Amygdala (tissue), 56 donors: ENCODE data around the gene SSNA1.
A peak's percentile ranks its signal among the peaks of the same experiment; 100 is the strongest.

ENCODE experiments used
- DNase-seq, 56 donors: peaks; one replicate each; lab custom pipeline; 2025; lab: John Stamatoyannopoulos, UW

SSNA1 gene

DNA sequence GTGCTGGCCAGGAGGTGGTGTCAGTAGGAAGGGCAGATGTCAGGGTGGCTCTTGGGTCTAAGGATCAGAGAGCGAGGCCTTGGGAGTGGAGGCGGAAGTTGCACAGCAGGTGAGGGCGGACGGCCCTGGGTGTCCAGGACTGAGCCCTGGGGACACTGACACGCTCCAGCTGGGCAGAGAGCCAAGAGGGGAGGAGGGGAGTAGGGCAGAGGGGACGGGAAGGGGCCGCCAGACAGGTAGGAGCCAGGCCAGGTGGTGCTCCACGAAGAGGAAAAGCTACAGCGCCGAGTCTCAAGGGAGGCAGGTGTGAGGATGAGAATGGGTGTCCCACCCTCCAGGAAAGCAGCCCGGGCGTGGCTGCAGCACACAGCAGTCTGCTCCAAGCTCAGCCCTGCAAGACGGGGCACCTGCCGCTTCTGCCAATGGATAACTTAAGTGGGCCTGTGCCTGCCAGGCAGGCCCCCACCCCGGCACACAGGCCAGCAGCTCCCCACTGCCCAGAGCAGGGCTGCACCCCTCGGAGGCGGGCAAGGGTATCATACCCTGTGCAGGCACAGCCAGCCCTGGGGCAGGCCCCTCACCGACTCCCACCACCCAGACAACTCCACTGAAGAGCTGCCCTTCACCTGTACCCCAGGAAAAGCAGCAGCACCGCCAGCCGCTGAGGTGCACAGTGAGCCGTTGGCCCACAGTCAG is 7.2 kb downstream of the SSNA1 start:
- DNase-seq: peak in 2 of 56 donors; percentile 29 to 32

DNA sequence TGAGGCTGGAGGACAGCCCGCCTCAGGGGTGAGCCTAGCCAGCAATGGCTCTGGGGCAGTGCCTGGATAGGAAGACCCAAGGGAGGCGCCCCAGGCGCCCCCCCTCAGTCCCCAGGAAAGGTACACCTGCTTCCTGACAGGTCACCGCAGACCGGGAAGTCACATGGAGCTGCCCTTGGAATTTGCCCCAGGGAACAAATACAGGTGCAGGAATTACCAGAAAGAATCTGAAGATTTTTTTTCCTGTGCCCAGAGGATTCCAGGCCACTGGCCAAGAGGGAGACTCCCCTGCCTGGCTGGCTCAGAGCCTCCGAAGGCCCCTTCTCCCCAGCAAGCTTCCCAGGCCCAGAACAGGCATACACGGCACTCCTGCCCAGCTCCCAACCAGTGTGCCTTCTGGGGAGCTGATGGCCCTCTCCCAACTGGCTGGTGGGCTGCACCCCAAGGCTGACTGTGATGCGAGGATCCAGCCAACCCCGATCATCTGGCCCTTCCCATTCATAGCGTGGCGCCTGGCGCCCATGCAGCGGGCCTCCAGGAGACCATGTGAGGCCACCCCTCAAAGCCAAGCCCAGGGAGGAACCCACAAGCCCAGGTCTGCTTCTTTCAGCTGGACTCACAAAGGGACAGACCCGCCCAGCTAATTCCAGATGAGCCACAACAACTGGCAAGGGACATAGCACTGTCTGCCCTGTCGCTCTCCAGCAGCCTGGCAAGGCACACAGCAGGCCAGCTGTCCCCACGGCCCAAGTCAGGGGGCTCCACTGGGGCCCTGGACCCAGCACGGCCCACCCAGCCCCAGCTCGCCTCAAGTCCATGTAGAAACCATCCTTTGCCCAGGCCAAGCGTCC is 9.8 kb downstream of the SSNA1 start:
- peak in 7 of 56 donors; percentile 9 to 57 (median 27) for DNase-seq

DNA sequence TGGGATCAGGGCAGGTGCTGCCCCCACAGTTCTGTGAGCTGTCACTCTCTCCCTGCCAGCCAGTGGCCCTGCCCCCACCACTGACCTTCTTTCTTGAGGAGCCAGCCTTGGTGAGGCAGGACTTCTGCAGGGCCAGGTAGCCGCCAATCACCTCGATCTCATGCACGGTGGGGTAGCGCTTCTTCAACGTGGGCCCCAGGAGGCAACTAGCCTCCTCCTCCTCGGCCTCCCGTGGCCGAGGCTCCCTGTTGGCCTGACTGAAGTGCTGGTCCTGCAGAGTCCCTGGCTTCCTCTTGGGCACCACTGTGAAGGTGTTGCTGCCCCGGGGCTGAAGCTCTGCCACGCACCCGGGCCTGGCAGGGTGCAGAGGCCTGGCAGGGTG is 10.4 kb downstream of the SSNA1 start:
- DNase-seq: no peak

GRCh38 chr9:137199411-137200121 is 11.1 kb downstream of the SSNA1 start:
- no peak for DNase-seq

DNA sequence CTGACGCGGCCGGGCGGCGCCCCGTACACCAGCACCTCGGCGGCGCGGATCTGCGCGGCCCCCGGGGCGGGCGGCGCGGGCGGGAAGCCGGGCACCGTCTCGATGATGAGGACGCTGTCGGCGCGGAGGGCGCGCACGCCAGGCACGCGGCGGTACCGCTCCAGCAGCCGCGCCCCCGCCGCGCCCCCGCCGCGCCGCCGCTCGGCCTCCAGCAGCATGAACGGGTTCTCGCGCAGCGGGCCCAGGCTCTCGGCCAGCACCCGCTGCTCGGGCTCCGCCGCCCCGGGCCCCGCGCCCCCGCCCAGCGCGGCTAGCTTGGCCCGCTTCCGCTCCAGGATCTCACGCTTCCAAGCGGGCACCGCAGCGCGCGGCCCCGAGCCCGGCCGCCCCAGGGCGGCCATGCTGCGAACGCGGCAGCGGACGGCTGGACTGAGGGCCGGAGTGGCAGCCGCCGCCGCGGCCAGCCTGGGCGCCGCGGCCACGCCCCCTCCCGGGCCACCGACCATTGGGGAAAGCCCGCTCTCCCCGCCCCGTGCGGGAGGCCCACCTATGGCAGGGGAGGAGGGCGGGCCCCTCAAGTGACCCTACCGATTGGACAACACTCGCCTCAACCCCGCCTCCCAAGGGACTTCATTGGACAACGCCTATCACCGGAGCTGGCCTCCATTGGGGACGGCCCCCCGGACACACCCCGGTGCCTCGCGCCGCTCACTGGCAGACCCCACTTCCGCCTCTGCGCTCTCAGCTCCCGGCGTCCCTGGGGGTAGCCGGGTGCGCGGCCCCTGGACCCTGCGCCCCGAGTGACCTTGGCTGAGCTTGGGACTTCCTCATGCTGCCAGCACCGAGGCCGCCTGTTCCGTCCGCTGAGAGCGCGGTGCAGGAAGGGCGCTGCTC is 12.1 kb downstream of the SSNA1 start, which contains the start of gene TPRN:
TSS of gene TPRN (minus strand) at position 431 of the 894 bp plus-strand sequence. CDS start at position 401, 30 bp downstream.
- DNase-seq: peak; percentile 41 to 100 (median 98)

DNA sequence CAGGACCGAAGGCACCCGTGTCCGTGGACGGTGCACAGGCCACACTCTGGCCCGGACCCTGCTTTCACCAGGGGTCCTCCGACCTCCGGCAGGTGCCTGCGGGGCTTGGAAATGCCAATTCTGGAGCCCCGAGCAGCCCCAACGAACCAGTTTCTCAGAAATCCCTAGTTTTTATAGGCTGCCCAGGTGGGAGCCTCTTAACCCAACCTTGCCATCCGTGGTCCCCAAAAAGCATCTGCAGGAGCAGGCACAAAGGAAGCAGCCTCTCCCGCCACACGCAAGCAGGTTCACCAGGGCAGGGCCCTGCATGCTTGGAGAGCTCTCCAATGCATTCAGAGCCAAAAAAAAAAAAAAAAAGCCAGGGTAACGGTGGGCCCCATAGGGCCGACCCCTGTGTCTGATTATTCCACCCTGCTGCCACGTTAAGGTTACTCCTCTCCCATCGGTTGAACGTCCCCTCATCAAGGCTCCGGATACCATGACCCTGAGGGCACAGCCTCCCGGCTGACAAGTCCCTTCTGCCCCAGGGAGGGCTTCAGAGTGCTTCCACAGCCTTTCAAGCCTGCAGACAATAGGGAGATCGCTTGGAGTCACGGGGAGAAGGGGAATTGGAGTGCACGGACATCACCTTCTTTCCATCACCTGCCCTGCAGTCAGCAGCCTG is 12.9 kb downstream of the SSNA1 start:
- DNase-seq: no peak

DNA sequence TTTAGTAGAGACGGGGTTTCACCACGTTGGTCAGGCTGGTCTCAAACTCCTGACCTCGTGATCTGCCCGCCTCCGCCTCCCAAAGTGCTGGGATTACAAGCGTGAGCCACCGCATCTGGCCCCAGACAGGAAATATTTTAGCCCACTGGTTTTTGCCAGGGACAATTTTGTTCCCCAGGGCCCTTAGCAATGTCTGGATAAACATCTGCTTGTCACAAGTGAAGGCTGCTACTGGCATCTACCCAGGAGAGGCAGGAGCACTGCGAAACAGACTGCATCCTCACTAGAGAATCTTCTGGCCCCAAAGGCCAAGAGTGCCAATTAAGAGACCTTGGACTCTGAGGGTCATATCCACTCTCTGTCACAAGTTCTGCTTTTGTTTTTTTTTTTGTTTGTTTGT is 14.5 kb downstream of the SSNA1 start:
- no peak for DNase-seq

GRCh38 chr9:137204731-137205125 is 16.3 kb downstream of the SSNA1 start:
- DNase-seq: no peak

DNA sequence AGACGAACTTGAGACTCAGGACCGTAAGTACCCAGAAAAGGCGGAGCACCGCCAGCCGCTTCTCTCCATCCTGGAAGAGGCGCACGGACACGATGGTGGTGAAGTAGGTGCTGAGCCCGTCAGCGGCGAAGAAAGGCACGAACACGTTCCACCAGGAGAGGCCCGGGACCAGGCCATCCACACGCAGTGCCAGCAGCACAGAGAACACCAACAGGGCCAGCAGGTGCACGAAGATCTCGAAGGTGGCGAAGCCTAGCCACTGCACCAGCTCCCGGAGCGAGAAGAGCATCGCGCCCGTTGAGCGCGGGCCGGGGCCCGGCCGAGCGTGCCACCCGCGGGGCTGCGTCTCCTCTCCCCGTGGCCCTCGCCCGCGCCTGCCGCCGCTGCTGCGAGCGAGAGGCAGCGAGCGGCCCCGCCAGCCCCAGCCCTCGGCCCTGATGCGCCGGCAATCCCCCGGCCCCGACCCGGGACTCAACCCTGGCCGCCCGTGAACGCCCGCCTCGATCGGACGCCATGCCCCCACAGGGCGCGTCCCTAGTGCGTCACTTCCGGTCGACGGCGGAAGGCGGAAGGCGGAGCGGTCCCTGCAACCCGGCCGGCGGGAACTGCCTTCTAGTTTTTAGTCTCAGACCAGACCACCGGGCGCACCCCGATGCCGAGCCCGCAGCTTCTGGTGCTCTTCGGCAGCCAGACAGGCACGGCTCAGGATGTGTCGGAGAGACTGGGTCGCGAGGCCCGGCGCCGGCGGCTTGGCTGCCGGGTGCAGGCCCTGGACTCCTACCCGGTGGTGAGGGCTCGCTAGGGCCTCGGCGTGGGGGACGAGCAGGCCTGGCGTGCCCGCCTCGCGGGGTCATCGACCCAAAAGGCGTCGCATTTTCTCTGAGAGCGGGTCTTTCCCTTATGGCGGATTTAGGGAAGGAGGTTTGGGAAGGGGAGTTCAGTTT is 16.9 kb downstream of the SSNA1 start, which contains the start of the genes NDOR1 and TMEM203:
TSS of gene NDOR1 (plus strand) at position 575 of the 944 bp plus-strand sequence. CDS start at position 653, 78 bp downstream.
TSS of gene TMEM203 (minus strand) at position 523 of the 944 bp plus-strand sequence. CDS start at position 289, 234 bp downstream.
- DNase-seq: peak; percentile 32 to 96 (median 85)

DNA sequence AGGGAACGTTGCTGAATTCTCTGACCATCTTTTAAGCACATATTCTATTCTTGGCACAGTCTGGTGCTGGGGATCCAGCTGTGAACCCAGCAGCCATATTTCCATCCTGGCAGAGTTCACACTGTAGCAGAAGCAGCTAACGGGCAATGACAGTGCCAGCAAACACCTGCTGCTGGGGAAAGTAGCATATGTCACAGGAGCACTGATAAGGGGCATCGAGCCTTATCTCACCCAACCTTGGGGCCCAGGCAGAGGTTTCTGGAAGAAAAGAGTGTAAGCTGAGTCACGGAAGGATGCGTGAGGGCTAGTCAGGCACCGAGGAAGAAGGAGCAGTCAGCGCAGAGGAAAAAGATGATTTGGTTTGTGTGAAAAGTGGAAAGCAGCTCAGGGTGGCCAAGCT is 18.1 kb downstream of the SSNA1 start:
- no peak for DNase-seq

GRCh38 chr9:137211532-137211931 is 23.1 kb downstream of the SSNA1 start:
- DNase-seq: no peak

- no peak for DNase-seq
These were observed 24.0 kb downstream of the SSNA1 start for GRCh38 chr9:137212520-137212919.

DNA sequence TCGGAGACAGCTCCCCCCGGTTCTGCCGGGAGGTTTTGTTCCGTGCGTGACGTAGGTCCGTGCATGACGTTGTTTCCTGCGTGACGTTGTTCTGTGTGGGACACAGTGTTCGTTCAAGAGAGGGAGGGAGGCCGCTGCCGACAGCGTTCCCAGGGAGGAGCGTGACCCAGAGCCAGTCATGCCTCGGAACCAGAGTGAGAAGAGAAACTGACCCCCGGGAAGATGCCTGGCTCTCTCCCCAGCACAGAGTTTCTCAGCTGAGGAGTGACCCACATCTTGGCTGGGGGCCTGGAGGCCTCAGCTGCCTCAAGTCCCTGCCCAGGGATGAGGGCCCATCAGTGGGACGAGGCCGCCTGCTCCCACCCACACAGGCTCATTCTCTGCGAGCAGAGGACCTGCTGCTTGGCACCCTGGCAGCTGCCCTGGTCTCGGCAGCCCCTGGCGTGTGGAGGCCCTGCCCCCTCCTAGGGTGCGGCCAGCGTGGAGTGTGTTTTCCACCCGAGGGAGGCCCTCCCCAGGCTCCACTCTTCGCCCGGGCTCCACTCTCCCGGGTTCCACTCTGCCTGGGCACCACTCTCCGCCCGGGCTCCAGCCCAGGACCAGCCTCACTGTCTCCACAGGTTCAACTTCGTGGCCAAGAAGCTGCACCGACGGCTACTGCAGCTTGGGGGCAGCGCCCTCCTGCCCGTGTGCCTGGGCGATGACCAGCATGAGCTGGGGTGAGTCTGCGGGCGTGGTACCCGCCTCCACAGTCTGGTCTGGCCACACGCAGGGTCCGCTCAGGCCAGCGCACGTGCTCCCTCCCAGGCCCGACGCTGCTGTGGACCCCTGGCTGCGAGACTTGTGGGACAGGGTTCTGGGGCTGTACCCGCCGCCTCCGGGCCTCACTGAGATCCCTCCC is 24.9 kb downstream of the SSNA1 start:
- DNase-seq: peak in 14 of 56 donors; percentile 22 to 81 (median 48)

GRCh38 chr9:137214620-137215019 is 26.1 kb downstream of the SSNA1 start:
- no peak for DNase-seq

DNA sequence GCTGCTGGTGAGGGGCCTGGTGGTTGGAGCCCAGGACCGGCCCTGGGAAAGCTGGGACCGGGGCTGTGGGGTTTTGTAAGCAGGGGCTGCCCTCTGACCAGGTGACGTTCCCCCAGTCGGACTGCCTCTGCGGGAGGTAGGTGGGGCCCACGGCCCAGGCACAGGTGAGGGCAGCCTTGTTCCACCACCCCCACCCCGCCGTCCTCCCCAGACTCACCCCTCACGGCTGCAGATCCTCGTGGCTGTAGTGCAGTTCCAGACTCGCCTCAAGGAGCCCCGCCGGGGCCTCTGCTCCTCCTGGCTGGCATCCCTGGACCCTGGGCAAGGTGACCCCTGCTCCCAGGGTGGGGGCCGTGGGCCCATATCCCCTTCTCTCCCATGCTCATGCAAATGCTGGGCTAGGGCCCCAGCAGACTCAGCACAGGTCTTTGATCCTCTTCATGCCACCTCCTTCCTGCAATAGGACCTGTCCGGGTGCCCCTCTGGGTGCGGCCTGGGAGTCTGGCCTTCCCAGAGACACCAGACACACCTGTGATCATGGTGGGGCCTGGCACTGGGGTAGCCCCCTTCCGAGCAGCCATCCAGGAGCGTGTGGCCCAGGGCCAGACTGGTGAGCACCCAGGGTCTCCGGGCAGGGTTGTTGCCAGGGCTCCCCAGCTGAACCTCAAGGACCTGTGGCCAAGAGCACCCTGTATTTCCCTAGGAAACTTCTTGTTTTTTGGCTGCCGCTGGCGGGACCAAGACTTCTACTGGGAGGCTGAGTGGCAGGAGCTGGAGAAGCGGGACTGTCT is 26.9 kb downstream of the SSNA1 start:
- no peak for DNase-seq
